HEK293 (cell line): ENCODE results near the gene TMEM11.

Experiments used
- CTCF ChIA-PET: fragments of 350-600 bp; formaldehyde crosslinking; extraction: SDS; loops from one replicate; lab custom pipeline; 2021; ENCODE audit warnings: antibody characterized with exemption; lab: Yijun Ruan, JAX
- POLR2A ChIA-PET: fragments of 300-600 bp; formaldehyde crosslinking; extraction: SDS; loops from one replicate; lab custom pipeline; 2020; ENCODE audit warnings: antibody characterized with exemption, inconsistent platforms; lab: Yijun Ruan, JAX
- H3K27ac ChIP-seq: fragments of 200-500 bp; sonication (Bioruptor generic); 2 replicates; pipeline ENCODE4 v1.5.1; 2014; ENCODE audit warnings: low read depth, low read length, control low read depth, inconsistent platforms; ENCODE audit errors: extremely low read depth
- H3K36me3 ChIP-seq, 2 experiments: fragments of 200-500 bp in 1 of 2; sonication (Bioruptor generic) in 1 of 2; 1 replicate in 1 of 2; 2 replicates in 1 of 2; pipeline ENCODE4 v1.5.1; 2014 to 2017; ENCODE audit warnings: inconsistent platforms in 2 of 2, low read length in 2 of 2; ENCODE audit not compliant: control insufficient read depth in 2 of 2, insufficient read depth in 1 of 2
- H3K4me1 ChIP-seq: fragments of 200-500 bp; sonication (Bioruptor generic); 2 replicates; pipeline ENCODE4 v1.5.1; 2014; ENCODE audit warnings: mild to moderate bottlenecking, low read length, inconsistent platforms; ENCODE audit not compliant: control insufficient read depth, insufficient read depth
- H3K4me3 ChIP-seq: 2 replicates; pipeline ENCODE4 v1.5.1; 2011; ENCODE audit warnings: low read depth, mild to moderate bottlenecking, control low read depth, low read length, moderate library complexity
- H3K9me3 ChIP-seq: fragments of 200-500 bp; sonication (Bioruptor generic); 2 replicates; pipeline ENCODE4 v1.5.1; 2014; ENCODE audit warnings: low read depth, low read length, inconsistent platforms; ENCODE audit not compliant: control insufficient read depth, insufficient read depth
- EGR2 ChIP-seq: fragments of 450-650 bp; formaldehyde crosslinking; IDR thresholded peaks from 2 replicates; pipeline ENCODE4 v1.5.1; 2016; ENCODE audit warnings: low read depth, missing biosample characterization, missing genetic modification characterization
- GLIS1 ChIP-seq: fragments of 450-650 bp; formaldehyde crosslinking; IDR thresholded peaks from 2 replicates; pipeline ENCODE4 v1.5.1; 2016; ENCODE audit warnings: missing biosample characterization, missing genetic modification characterization
- HOXC10 ChIP-seq: sonication (generic); formaldehyde crosslinking; IDR thresholded peaks from 2 replicates; pipeline ENCODE4 v1.8.1; 2023; ENCODE audit warnings: mild to moderate bottlenecking, missing genetic modification reagents
- MYNN ChIP-seq: fragments of 450-650 bp; formaldehyde crosslinking; IDR thresholded peaks from 2 replicates; pipeline ENCODE4 v1.5.1; 2016; ENCODE audit warnings: missing biosample characterization, missing genetic modification characterization, borderline replicate concordance
- SCRT2 ChIP-seq: fragments of 450-650 bp; formaldehyde crosslinking; IDR thresholded peaks from 2 replicates; pipeline ENCODE4 v1.5.1; 2016; ENCODE audit warnings: missing biosample characterization, missing genetic modification characterization
- ZBTB48 ChIP-seq: fragments of 450-650 bp; formaldehyde crosslinking; IDR thresholded peaks from 2 replicates; pipeline ENCODE4 v1.5.1; 2016; ENCODE audit warnings: missing biosample characterization, missing genetic modification characterization
- ZEB2 ChIP-seq: fragments of 450-650 bp; formaldehyde crosslinking; IDR thresholded peaks from 2 replicates; pipeline ENCODE4 v1.5.1; 2016; ENCODE audit warnings: missing biosample characterization, missing genetic modification characterization
- ZIC2 ChIP-seq: fragments of 450-650 bp; formaldehyde crosslinking; IDR thresholded peaks from 2 replicates; pipeline ENCODE4 v1.5.1; 2016; ENCODE audit warnings: missing biosample characterization, missing genetic modification characterization
- ZNF114 ChIP-seq: fragments of 450-650 bp; formaldehyde crosslinking; IDR thresholded peaks from 2 replicates; pipeline ENCODE4 v1.5.0; 2017; ENCODE audit warnings: missing biosample characterization, missing genetic modification characterization
- ZNF19 ChIP-seq: fragments of 450-650 bp; formaldehyde crosslinking; IDR thresholded peaks from 2 replicates; pipeline ENCODE4; 2016; ENCODE audit warnings: missing biosample characterization, missing genetic modification characterization, low read depth
- ZNF248 ChIP-seq: fragments of 450-650 bp; formaldehyde crosslinking; IDR thresholded peaks from 2 replicates; pipeline ENCODE4 v1.5.1; 2017; ENCODE audit warnings: missing biosample characterization, missing genetic modification characterization
- ZNF335 ChIP-seq: fragments of 450-650 bp; formaldehyde crosslinking; conservative IDR thresholded peaks from 2 replicates; pipeline ENCODE4 v1.5.1; 2016; ENCODE audit warnings: missing biosample characterization, missing genetic modification characterization
- ZNF391 ChIP-seq: fragments of 450-650 bp; formaldehyde crosslinking; IDR thresholded peaks from 2 replicates; pipeline ENCODE4 v1.5.1; 2016; ENCODE audit warnings: low read depth, missing biosample characterization, missing genetic modification characterization, borderline replicate concordance
- ZNF600 ChIP-seq: fragments of 450-650 bp; formaldehyde crosslinking; IDR thresholded peaks from 2 replicates; pipeline ENCODE4 v1.5.1; 2016; ENCODE audit warnings: missing biosample characterization, missing genetic modification characterization
- ZNF623 ChIP-seq: fragments of 450-650 bp; formaldehyde crosslinking; IDR thresholded peaks from 2 replicates; pipeline ENCODE4 v1.5.1; 2016; ENCODE audit warnings: missing biosample characterization, missing genetic modification characterization
- ZNF768 ChIP-seq: fragments of 450-650 bp; formaldehyde crosslinking; IDR thresholded peaks from 2 replicates; pipeline ENCODE4 v1.5.1; 2018; ENCODE audit warnings: missing biosample characterization, mild to moderate bottlenecking, missing genetic modification characterization
- ZNF785 ChIP-seq: fragments of 450-650 bp; formaldehyde crosslinking; IDR thresholded peaks from 2 replicates; pipeline ENCODE4 v1.5.1; 2016; ENCODE audit warnings: missing biosample characterization, missing genetic modification characterization
- ZNF792 ChIP-seq: fragments of 450-650 bp; formaldehyde crosslinking; IDR thresholded peaks from 2 replicates; pipeline ENCODE4 v1.5.1; 2016; ENCODE audit warnings: missing biosample characterization, missing genetic modification characterization
- TF ChIP-seq, protein P1 (sequence below): fragments of 450-650 bp; formaldehyde crosslinking; IDR thresholded peaks from 2 replicates; pipeline ENCODE4 v1.5.1; 2016; ENCODE audit warnings: missing biosample characterization, missing genetic modification characterization
- TF ChIP-seq, protein P2 (sequence below): fragments of 450-650 bp; formaldehyde crosslinking; IDR thresholded peaks from 2 replicates; pipeline ENCODE4 v1.5.1; 2016; ENCODE audit warnings: missing biosample characterization, missing genetic modification characterization
- TF ChIP-seq, protein P3 (sequence below): fragments of 450-650 bp; formaldehyde crosslinking; IDR thresholded peaks from 2 replicates; pipeline ENCODE4 v1.5.1; 2016; ENCODE audit warnings: missing biosample characterization, missing genetic modification characterization

Gene TMEM11

DNA sequence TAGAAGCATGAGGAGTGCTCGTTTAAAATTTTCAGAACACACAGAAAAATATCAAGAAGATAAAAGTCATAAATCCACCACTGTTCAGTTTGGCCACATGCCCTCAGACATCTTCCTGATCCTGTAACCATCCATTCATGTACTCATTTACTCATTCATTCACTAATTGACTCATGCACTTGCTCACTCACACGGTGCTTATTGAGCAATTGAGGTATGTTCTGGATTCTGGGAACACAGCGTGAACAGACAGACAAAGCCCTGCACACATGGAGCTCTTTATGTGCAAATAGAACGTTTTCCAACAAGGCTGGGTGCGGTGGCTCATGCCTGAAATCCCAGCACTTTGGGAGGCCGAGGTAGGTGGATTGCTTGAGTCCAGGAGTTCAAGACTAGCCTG, 49.4 kb upstream of the TMEM11 start:
- no peak overlapping the region for H3K27ac ChIP-seq
- CTCF ChIA-PET = interaction anchor here (1.2 to 1.9 kb wide), 4 partner anchors 12 to 136 kb away, joined by 3 to 8 read pairs (median 6); no protein-coding TSS in a partner anchor

DNA sequence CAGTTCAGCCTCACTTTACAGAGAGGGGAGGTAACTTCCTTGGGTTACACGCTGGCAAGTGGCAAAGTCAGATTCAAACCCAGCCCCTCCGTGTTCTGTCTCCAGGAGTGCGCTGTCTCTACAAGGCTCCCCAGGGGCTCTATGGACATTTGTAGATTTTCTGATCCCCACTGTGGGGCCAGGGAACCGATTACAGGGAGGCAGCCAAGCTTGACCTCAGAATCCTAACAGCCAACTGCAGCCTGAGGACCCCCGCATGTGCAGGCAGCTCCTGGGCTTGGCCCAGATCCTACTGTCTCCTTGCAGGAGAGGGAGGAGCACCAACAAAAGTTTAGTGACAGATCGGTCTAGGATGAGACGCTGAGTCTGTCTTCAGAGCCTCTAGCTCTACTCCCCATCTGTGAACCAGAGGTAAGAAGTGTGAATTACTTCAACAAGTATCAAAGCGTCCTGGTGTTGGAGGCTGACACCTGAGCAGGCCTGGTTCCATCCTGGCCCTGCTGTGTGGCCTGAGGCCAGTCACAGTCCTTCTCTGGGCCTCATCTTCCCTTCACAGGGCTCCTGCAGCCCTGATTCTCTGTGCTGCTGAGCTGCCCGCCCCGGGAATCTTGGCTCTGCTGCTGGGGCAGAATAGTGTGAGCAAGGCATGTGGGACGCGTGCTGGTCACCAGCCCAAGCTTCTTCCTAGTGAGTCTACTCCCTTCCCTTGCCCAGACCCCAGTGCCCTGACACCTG, 48.5 kb upstream of the TMEM11 start:
- H3K36me3 ChIP-seq = no peaks in the 10 kb centered on the region
- no peaks in the 10 kb centered on the region for H3K9me3 ChIP-seq
- ChIA-PET CTCF (interaction anchor here (1.1 to 1.5 kb wide), 3 partner anchors 17 to 23 kb away, joined by 3 to 8 read pairs (median 5); no protein-coding TSS in a partner anchor), POLR2A (no interaction called here)
- no peaks in the 10 kb centered on the region for H3K4me1 ChIP-seq
- TF ChIP-seq ZNF623 (tag by site-specific recombination) = peak; percentile 67
- TF ChIP-seq ZNF768 (tag by site-specific recombination) = peak; percentile 26; the same call in 1 of the 2 replicates
- TF ChIP-seq ZIC2 (tag by site-specific recombination) = no peak
- H3K27ac ChIP-seq = no peak overlapping the region
- H3K4me3 ChIP-seq = no peak overlapping the region

More for the DNA sequence above, 49.4 kb upstream of the TMEM11 start:
- POLR2A ChIA-PET = no interaction called here
- no peaks in the 10 kb centered on the region for H3K9me3 ChIP-seq
- 0 out of 2 replicates have a peak, but pooled peaks have one; percentile 38 for TF ChIP-seq ZNF600
- TF ChIP-seq ZNF19 (tag by site-specific recombination) = no peak
- TF ChIP-seq ZNF248 = no peak
- no peak for TF ChIP-seq ZNF785 (tag by site-specific recombination)
- no peak for TF ChIP-seq MYNN (tag by site-specific recombination)
- H3K4me3 ChIP-seq = no peak overlapping the region
- no peaks in the 10 kb centered on the region for H3K4me1 ChIP-seq
- H3K36me3 ChIP-seq = no peaks in the 10 kb centered on the region

DNA sequence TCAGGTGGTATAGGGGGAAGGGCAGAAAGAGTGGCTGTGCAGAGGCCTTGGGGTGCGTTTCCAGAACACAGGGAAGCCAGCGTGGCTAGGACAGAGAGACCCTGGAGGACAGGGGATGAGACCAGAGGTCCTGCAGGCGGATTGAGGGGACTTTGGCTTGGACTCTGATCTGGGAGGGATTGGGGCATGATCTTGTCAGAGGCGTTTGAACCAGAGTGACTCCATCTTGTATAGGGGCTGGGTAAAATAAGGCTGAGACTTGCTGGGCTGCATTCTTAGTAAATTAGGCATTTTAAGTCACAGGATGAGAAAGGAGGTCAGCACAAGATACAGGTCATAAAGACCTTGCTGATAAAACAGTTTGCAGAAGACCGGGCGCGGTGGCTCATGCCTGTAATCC, 44.6 kb upstream of the TMEM11 start:
- ChIA-PET POLR2A (interaction anchor here (1.3 kb wide), 1 partner anchor 14 kb away, joined by 4 read pairs; no protein-coding TSS in a partner anchor), CTCF (no interaction called here)
- Histone ChIP-seq H3K27ac (no peak overlapping the region), H3K4me3 (no peak overlapping the region), H3K36me3 (no peaks in the 10 kb centered on the region)
- TF ChIP-seq GLIS1 (tag by site-specific recombination) = no peak
- TF ChIP-seq HOXC10 = no peak
- no peak for TF ChIP-seq ZNF391 (tag by site-specific recombination)
- TF ChIP-seq ZNF114 (tag by site-specific recombination) = no peak
- TF ChIP-seq ZEB2 (tag by site-specific recombination) = no peak
- TF ChIP-seq, all 188 proteins: peak for 0
- Histone ChIP-seq H3K9me3 (no peaks in the 10 kb centered on the region), H3K4me1 (0 out of 2 replicates have a peak, but pooled peaks cover 2% of the 10 kb centered on the region)

DNA sequence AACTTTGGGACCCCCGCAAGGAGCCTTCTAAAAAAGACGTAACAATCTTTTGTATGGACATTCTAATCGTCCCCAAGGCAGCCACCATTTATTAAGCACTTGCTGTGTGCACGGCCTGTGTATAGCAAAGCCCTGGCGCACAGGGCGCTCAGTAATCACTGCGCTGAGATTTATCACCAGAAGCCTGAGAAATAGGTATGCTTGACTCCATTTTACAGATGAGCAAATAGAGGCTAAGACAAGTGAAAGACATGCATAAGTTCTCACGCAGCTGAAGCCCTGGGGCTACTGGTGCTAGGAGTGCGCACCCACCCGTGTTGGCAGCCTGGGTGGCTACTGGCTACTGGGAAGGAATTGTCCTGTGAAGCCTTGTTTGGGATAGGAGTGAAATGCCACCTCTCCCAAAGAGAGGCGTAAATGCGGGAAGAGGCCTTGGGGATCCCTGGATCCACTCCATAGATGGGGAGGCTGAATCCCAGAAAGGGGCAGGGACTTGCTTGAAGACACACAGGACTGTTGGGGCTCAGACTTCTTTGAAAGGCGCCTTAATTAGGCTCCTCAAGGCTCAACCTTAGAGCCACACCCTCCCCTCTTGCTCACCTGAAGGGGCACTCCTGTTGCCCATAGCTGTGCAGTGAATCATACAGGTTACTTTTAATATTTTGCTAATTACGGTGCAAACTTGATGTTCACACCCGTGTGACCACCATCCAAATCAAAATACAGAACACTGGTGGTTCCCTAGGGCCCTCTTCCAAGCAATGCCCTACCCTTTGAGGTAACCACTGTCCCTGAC, 39.9 kb upstream of the TMEM11 start:
- Histone ChIP-seq H3K27ac (no peak overlapping the region), H3K4me1 (0 out of 2 replicates have a peak, but pooled peaks cover 2% of the 10 kb centered on the region), H3K4me3 (peak overlapping the region; percentile 56), H3K9me3 (no peaks in the 10 kb centered on the region), H3K36me3 (no peaks in the 10 kb centered on the region)
- ChIA-PET CTCF (interaction anchor here (0.6 to 1.7 kb wide), 2 partner anchors 26 to 98 kb away, joined by 3 to 9 read pairs; no protein-coding TSS in a partner anchor), POLR2A (interaction anchor here (0.6 to 1.9 kb wide), 9 partner anchors 10 to 1244 kb away, joined by 3 to 8 read pairs (median 4); no protein-coding TSS in a partner anchor)
- TF ChIP-seq SCRT2 (tag by site-specific recombination) (0 out of 2 replicates have a peak, but pooled peaks have one; percentile 19), ZNF792 (peak; percentile 88), EGR2 (tag by site-specific recombination) (no peak), ZNF335 (tag by site-specific recombination) (peak; percentile 71), ZBTB48 (tag by site-specific recombination) (0 out of 2 replicates have a peak, but pooled peaks have one; percentile 12)
- TF ChIP-seq, protein P1, sequence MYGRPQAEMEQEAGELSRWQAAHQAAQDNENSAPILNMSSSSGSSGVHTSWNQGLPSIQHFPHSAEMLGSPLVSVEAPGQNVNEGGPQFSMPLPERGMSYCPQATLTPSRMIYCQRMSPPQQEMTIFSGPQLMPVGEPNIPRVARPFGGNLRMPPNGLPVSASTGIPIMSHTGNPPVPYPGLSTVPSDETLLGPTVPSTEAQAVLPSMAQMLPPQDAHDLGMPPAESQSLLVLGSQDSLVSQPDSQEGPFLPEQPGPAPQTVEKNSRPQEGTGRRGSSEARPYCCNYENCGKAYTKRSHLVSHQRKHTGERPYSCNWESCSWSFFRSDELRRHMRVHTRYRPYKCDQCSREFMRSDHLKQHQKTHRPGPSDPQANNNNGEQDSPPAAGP (tag by site-specific recombination) = no peak
- TF ChIP-seq, protein P2, sequence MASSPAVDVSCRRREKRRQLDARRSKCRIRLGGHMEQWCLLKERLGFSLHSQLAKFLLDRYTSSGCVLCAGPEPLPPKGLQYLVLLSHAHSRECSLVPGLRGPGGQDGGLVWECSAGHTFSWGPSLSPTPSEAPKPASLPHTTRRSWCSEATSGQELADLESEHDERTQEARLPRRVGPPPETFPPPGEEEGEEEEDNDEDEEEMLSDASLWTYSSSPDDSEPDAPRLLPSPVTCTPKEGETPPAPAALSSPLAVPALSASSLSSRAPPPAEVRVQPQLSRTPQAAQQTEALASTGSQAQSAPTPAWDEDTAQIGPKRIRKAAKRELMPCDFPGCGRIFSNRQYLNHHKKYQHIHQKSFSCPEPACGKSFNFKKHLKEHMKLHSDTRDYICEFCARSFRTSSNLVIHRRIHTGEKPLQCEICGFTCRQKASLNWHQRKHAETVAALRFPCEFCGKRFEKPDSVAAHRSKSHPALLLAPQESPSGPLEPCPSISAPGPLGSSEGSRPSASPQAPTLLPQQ = peak; percentile 84; the same call in 1 of the 2 replicates
- TF ChIP-seq, protein P3, sequence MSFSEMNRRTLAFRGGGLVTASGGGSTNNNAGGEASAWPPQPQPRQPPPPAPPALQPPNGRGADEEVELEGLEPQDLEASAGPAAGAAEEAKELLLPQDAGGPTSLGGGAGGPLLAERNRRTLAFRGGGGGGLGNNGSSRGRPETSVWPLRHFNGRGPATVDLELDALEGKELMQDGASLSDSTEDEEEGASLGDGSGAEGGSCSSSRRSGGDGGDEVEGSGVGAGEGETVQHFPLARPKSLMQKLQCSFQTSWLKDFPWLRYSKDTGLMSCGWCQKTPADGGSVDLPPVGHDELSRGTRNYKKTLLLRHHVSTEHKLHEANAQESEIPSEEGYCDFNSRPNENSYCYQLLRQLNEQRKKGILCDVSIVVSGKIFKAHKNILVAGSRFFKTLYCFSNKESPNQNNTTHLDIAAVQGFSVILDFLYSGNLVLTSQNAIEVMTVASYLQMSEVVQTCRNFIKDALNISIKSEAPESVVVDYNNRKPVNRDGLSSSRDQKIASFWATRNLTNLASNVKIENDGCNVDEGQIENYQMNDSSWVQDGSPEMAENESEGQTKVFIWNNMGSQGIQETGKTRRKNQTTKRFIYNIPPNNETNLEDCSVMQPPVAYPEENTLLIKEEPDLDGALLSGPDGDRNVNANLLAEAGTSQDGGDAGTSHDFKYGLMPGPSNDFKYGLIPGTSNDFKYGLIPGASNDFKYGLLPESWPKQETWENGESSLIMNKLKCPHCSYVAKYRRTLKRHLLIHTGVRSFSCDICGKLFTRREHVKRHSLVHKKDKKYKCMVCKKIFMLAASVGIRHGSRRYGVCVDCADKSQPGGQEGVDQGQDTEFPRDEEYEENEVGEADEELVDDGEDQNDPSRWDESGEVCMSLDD (tag by site-specific recombination) = 0 out of 2 replicates have a peak, but pooled peaks have one; percentile 34
